COLO668 (cell line): Measurements from ENCODE around the gene MOB3A.
A peak's percentile ranks its signal among the peaks of the same experiment; 100 is the strongest.
"Not testable (repeated sequence)": the region's sequence is repeated elsewhere in the genome, so short reads cannot be mapped to it uniquely, and the experiment has no call there.

Experiments
- DNase-seq: peaks from one replicate; lab custom pipeline; 2025; ENCODE audit not compliant: unreplicated experiment; lab: John Stamatoyannopoulos, UW

Gene MOB3A

DNA sequence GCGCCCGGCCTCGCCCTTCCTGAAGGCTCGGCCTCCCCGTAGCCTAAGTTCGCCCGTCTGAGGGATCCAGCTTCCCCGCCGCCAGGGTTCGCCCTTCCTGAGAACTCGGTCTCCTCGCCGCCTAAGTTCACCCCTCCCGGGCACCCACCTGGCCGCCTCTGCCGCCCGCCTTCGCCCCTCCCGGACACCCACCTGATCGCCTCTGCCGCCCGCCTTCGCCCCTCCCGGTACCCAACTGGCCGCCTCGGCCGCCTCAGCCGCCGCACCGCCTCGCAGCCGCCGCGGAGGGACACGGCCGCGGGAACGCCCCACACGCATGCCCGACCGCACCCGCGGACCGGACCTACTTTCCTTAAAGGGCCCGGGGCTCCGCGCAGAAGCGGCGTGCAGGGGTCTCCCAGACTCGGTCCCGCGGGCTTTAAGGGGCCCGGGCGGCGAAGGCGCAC is at the start of gene MOB3A:
TSS of gene MOB3A (minus strand) at position 293 of the 446 bp plus-strand sequence. CDS start 17,766 bp downstream, outside the sequence.
- DNase-seq = peak; percentile 95

GRCh38 chr19:2145831-2146241 is 49.7 kb upstream of the MOB3A start:
- no peak for DNase-seq

- DNase-seq = no peak
Measured at GRCh38 chr19:2144190-2144589, 48.1 kb upstream of the MOB3A start.

GRCh38 chr19:2142173-2142829 is 46.2 kb upstream of the MOB3A start:
- DNase-seq = no peak

DNA sequence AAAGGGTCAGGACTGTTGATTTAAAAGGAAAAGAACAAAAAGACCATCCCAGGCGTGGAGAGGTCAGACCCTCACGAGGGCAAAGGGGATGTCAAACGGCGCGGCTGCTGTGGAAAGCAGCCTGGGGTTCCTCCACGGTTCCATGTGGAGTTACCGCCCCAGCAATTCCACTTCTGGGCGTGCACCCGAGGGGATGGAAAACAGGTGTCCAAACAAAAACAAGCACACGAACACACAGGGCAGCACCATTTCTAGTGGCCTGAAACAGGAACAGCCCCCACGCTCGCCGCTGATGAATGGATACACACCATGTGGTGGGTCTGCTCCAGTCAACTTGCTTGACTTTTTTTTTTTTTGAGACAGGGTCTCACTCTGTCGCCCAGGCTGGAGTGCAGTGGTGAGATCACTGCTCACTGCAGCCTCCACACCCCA is 44.0 kb upstream of the MOB3A start:
- peak; percentile 78 for DNase-seq

- peak; percentile 80 for DNase-seq
Measured at GRCh38 chr19:2139385-2140137, 43.4 kb upstream of the MOB3A start.

DNA sequence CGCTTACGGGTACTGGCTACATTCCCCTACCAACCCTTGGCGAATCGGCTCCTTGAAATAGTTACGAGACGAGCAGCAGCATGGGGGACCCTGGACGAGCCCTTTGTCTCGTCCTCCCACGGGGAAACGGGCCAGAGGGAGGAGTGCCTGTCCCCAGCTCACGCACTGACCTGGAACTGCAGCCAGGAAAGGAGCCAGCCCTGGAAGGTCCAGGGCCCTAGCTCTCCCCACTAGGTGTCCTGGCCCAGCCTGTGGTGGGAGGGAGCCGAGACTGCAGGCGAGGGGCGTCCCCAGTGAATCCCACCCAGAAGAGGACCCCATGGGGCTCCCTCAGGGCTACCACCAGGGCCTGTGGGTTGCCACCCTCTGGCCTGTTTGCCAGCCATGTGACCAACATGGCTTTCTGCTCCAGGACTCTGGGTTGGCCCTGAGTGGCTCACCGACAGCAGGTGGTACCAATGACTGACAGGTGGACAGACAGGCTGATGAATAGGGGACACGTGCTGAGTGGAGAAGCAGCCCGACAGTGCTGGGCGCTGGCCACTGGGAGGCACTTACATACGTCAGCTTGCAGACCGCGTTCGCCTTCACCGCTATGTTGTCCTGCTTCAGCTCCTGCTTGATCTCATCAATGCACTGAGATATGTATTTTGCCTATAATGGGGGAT is 42.1 kb upstream of the MOB3A start:
- peak; percentile 49 for DNase-seq

DNA sequence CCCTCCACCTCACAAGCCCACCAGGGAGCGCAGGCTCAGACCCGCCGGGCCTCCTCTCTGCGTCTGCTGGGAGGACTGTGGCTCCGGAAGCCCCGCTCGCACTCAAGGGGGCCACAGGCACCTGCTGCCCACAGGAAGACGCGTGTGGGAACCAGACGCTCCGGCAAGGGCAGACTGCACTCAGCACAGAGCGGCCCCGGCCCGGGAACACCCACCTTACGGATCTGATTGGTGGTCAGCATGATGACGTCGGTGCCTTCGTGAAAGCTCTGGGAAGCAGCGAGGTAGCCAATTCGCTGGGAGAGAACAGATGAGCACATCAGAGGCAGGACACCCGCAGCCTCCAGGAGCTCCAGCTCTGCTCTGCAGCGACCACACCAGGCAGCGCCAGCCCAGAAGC is 40.7 kb upstream of the MOB3A start:
- DNase-seq = no peak

- peak; percentile 92 for DNase-seq
Measured at GRCh38 chr19:2135474-2136402, 39.6 kb upstream of the MOB3A start.

DNA sequence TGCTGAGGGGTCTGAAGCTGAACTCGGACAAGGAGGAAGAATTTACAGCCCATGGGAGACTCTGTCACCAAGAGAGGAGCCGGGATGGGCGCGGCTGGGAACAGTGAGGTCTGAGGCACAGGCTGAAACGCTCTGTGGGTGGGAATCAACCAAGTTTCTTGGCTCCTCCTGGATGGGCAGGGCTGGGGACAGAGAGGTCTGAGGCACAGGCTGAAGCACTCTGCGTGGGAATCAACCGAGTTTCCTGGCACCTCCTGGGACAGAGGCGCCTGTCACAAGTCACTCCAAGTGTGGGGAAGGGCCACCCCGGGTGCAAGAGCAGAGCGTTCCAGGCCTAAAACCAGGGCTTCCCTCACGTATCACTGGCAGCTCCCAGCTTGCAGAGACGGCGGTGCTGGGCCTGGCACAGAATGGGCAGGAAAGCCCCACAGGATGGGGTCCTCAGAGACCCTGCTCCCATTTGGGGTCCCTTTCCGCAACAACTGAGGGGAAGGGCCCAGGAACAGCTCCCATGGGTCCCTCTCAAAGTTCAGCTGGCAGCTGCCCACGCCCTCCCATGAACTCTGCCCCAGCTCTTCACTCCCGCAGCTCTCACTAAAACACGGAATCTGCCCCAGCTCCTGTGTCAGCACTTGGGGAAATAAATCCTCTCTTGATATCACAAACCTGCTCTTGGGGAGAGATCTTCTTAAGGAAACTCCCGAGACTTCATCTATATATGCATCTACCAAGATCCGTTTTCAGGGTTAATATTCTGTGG is 36.8 kb upstream of the MOB3A start:
- DNase-seq = no peak

- no peak for DNase-seq
Measured at GRCh38 chr19:2132191-2132590, 36.1 kb upstream of the MOB3A start.

DNA sequence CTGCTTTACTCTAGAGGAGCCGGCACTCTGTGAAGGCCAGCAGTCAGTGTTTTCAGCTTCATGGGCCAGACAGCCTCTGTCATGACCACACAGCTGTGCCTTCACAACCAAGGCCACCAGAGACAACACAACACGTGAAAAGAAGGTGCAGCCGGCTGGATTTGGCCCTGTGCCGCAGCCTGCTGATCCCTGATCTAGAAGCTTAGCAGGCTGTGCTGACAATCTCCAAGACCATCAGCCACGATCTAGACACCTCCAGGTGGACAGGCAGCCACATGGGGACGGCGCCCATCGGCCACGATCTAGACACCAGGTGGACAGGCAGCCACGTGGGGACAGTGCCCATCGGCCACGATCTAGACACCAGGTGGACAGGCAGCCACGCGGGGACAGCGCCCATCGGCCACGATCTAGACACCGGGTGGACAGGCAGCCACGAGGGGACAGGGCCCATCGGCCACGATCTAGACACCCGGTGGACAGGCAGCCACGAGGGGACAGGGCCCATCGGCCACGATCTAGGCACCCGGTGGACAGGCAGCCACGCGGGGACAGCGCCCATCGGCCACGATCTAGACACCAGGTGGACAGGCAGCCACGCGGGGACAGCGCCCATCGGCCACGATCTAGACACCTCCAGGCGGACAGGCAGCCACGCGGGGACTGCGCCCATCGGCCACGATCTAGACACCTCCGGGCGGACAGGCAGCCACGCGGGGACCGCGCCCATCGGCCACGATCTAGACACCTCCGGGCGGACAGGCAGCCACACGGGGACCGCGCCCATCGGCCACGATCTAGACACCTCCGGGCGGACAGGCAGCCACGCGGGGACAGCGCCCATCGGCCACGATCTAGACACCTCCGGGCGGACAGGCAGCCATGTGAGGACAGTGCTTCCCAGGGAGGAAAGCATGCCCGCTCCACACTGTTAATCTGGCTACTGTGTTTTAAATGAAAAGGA is 35.2 kb upstream of the MOB3A start:
- DNase-seq = not testable (repeated sequence)

DNA sequence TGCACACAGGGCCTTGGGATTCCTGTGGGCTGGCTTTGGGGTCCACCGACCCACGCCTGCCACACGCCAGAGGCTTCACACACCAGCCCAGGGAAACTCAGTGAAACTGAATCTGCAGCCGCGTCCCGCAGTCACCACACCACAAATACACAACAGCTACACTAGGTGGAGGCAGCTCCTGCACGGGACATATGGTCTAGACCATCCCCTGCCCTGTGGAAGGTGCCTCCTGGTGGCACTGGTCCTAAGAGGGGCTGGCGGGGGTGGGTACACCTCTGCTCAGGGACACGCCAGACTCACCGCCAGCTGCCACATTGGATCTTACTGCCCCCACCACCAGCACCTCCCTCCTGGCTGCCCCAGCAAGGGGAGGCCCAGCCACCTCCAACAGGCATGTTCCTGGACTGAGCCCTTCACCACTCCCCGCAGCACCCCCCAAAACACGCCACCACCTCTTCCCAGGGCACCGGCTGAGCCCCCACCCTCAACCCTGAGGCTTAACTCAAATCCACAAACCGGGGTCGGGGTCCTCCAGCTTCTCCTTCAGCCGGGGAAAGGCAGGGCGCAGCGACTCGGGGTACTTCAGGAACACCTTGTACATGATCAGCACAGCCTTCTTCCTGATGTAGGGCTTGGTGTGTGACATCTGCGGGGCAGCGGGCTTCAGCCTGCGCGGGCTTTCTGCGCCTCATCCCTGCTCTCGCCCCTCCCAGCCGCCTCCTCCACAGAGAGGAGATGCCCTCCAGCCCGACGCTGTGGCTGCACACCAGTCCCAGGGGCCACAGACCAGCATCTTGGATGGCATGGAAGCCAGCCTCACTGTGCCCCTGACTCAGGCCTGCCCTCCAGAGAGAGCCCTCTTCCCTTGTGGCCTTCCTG is 34.0 kb upstream of the MOB3A start:
- no peak for DNase-seq

GRCh38 chr19:2129486-2129885 is 33.4 kb upstream of the MOB3A start:
- no peak for DNase-seq

DNA sequence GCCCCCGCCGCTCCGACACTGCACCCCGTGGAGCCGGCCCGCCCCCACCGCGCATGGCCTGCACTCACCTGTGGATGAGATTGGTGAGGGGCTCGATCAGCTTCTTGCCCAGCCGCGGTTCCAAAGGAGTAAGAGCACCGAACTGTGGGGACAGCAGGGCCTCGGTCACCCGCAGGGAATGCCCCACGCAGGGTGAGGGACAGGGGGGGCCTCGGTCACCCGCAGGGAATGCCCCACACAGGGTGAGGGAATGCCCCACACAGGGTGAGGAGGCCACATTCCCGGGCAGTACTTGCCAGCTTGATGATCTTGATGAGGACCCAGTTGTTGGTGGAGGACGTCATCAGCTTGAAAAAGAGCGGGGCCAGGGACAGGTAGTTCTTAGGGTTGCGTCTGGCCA is 32.9 kb upstream of the MOB3A start:
- DNase-seq = no peak

- not testable (repeated sequence) for DNase-seq
Measured at GRCh38 chr19:2128252-2128651, 32.1 kb upstream of the MOB3A start.

- DNase-seq = peak; percentile 10
Measured at GRCh38 chr19:2127758-2128157, 31.6 kb upstream of the MOB3A start.
